ENCODE data around the gene SAMD9L. TPM values are rescaled to one million over a fixed set of nuclear protein-coding genes. Genes with fewer than 3 reads are reported as not detected.
A peak's percentile ranks its signal among the peaks of the same experiment; 100 is the strongest.

SAMD9L gene
- polyA plus RNA-seq, 3 donors, result 12.5 to 31.8 (median 18.6) TPM

GRCh38 chr7:93108003-93108402 lies 40.2 kb downstream of the SAMD9L start:
- H3K4me1 Mint-ChIP-seq, result no peaks in the 10 kb centered on the region
- H3K9ac ChIP-seq (ENCODE audit: insufficient read depth, low read length, poor library complexity, severe bottlenecking), result no peak overlapping the region
- peak overlapping the region in 1 of 7 donors; percentile 50 for H3K27ac Mint-ChIP-seq
- no peak overlapping the region for H3K4me3 Mint-ChIP-seq
- no peaks in the 10 kb centered on the region for H3K79me2 ChIP-seq (ENCODE audit: insufficient read depth, low read length)
- H3K36me3 ChIP-seq (replicated peaks in 1 of 2; ENCODE audit: control insufficient read depth in 1 of 2, insufficient read depth in 2 of 2, low read length in 2 of 2), result peaks cover 53 to 60% of the 10 kb centered on the region in 2 donors
- 96% methylated on average over 13 of the region's 13 CpGs for WGBS (ENCODE audit: insufficient coverage)
- H4K20me1 ChIP-seq (ENCODE audit: insufficient read depth, low read length), result no peaks in the 10 kb centered on the region
- peaks cover 81 to 88% of the 10 kb centered on the region in 2 donors for H3K36me3 Mint-ChIP-seq
- no peak for TF ChIP-seq CTCF (IDR thresholded peaks at IDR 0.05)
- H3K4me2 ChIP-seq (replicated peaks; ENCODE audit: extremely low read depth, low read length, poor library complexity, severe bottlenecking), result no peak overlapping the region
- no peak overlapping the region for H3K27ac ChIP-seq (ENCODE audit: low read depth in 1 of 2, low read length in 2 of 2)
- no peaks in the 10 kb centered on the region for H3K4me1 ChIP-seq (ENCODE audit: control insufficient read depth in 1 of 2, insufficient read depth in 2 of 2, low read length in 2 of 2)
- intact Hi-C loops (cut with micrococcal nuclease), result no loop called here
- peaks cover 62 to 87% (median 79%) of the 10 kb centered on the region in 7 donors for H3K9me3 Mint-ChIP-seq
- no peaks in the 10 kb centered on the region for H3K27me3 Mint-ChIP-seq (ENCODE audit: low read depth in 3 of 3)
- peaks cover 20 to 70% of the 10 kb centered on the region in 2 donors for H3K9me3 ChIP-seq (replicated peaks in 1 of 2; ENCODE audit: control insufficient read depth in 1 of 2, insufficient read depth in 1 of 2, low read length in 2 of 2)
- DNase-seq, result no peak
- H2AFZ ChIP-seq (ENCODE audit: insufficient read depth, low read depth, low read length, poor library complexity, severe bottlenecking), result no peak overlapping the region
- no peak overlapping the region for H3K4me3 ChIP-seq (replicated peaks in 1 of 3; ENCODE audit: low read depth in 2 of 3, low read length in 3 of 3)
- no peaks in the 10 kb centered on the region for H3K27me3 ChIP-seq (ENCODE audit: control insufficient read depth in 2 of 2, insufficient read depth in 2 of 2, low read length in 2 of 2)

GRCh38 chr7:93097388-93097787 lies 50.8 kb downstream of the SAMD9L start:
- Mint-ChIP-seq H3K36me3 (no peaks in the 10 kb centered on the region), H3K27ac (no peak overlapping the region), H3K4me3 (no peak overlapping the region), H3K27me3 (ENCODE audit: low read depth in 3 of 3) (peaks cover 3 to 5% (median 3%) of the 10 kb centered on the region in 3 donors), H3K9me3 (peaks cover 18 to 44% (median 36%) of the 10 kb centered on the region in 7 donors), H3K4me1 (no peaks in the 10 kb centered on the region)
- no peak overlapping the region for H3K4me3 ChIP-seq (replicated peaks in 1 of 3; ENCODE audit: low read depth in 2 of 3, low read length in 3 of 3)
- H3K36me3 ChIP-seq (replicated peaks in 1 of 2; ENCODE audit: control insufficient read depth in 1 of 2, insufficient read depth in 2 of 2, low read length in 2 of 2), result no peaks in the 10 kb centered on the region
- H3K79me2 ChIP-seq (ENCODE audit: insufficient read depth, low read length), result no peaks in the 10 kb centered on the region
- H3K9ac ChIP-seq (ENCODE audit: insufficient read depth, low read length, poor library complexity, severe bottlenecking), result no peak overlapping the region
- TF ChIP-seq CTCF (IDR thresholded peaks at IDR 0.05), result no peak
- H3K9me3 ChIP-seq (replicated peaks in 1 of 2; ENCODE audit: control insufficient read depth in 1 of 2, insufficient read depth in 1 of 2, low read length in 2 of 2), result peaks cover 13 to 37% of the 10 kb centered on the region in 2 donors
- no peaks in the 10 kb centered on the region for H3K27me3 ChIP-seq (ENCODE audit: control insufficient read depth in 2 of 2, insufficient read depth in 2 of 2, low read length in 2 of 2)
- no peak overlapping the region for H2AFZ ChIP-seq (ENCODE audit: insufficient read depth, low read depth, low read length, poor library complexity, severe bottlenecking)
- DNase-seq, result no peak
- 100% methylated on average over 1 of the region's 2 CpGs for WGBS (ENCODE audit: insufficient coverage)
- no peaks in the 10 kb centered on the region for H4K20me1 ChIP-seq (ENCODE audit: insufficient read depth, low read length)
- no peak overlapping the region for H3K4me2 ChIP-seq (replicated peaks; ENCODE audit: extremely low read depth, low read length, poor library complexity, severe bottlenecking)
- intact Hi-C loops (cut with micrococcal nuclease), result no loop called here
- no peak overlapping the region for H3K27ac ChIP-seq (ENCODE audit: low read depth in 1 of 2, low read length in 2 of 2)
- H3K4me1 ChIP-seq (ENCODE audit: control insufficient read depth in 1 of 2, insufficient read depth in 2 of 2, low read length in 2 of 2), result no peaks in the 10 kb centered on the region
